GM19025 (cell line): ENCODE results near the gene RNU7-1.

Source experiments
- ATAC-seq: cut with Tn5 transposase; IDR thresholded peaks from one replicate; pipeline ENCODE4 v1.9.1; 2021; ENCODE audit warnings: mild to moderate bottlenecking, low read depth, moderate library complexity; ENCODE audit not compliant: unreplicated experiment

RNU7-1 gene

DNA sequence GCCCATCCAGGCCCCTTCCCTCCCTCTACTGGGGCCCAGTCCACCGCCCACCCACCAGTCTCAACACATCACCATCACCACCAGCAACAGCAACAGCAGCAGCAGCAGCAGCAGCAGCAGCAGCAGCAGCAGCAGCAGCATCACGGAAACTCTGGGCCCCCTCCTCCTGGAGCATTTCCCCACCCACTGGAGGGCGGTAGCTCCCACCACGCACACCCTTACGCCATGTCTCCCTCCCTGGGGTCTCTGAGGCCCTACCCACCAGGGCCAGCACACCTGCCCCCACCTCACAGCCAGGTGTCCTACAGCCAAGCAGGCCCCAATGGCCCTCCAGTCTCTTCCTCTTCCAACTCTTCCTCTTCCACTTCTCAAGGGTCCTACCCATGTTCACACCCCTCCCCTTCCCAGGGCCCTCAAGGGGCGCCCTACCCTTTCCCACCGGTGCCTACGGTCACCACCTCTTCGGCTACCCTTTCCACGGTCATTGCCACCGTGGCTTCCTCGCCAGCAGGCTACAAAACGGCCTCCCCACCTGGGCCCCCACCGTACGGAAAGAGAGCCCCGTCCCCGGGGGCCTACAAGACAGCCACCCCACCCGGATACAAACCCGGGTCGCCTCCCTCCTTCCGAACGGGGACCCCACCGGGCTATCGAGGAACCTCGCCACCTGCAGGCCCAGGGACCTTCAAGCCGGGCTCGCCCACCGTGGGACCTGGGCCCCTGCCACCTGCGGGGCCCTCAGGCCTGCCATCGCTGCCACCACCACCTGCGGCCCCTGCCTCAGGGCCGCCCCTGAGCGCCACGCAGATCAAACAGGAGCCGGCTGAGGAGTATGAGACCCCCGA lies 6.8 kb upstream of the RNU7-1 start:
- no peak for ATAC-seq

DNA sequence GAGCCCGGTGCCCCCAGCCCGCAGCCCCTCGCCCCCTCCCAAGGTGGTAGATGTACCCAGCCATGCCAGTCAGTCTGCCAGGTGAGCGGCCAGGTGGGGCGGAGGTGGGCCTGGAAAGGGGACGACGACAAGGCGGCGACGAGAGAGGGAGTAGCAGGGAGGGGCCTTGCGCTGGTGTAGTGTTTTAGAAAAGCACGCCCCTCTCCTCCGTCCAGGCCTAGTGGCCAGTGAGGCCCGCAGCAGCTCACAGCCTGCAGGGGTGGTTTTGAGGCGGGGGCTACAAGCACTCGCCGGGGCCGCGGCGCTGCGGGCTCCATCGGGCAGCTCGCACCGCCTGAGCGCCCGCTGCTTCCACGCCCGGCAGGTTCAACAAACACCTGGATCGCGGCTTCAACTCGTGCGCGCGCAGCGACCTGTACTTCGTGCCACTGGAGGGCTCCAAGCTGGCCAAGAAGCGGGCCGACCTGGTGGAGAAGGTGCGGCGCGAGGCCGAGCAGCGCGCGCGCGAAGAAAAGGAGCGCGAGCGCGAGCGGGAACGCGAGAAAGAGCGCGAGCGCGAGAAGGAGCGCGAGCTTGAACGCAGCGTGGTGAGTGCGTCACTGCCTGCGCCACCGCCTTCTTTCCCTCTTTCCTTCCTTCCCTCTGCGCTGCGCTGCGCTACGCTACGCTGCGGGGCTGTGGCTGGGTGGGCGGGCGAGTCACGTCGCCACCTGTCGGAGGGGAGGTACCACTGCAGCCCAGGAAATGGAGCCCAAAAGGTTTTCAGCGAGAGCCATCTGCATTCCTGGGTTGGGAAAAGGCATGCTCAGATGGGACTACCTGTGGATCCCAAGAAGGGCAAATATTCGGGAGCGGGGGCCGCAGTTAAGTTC lies 5.9 kb upstream of the RNU7-1 start:
- peak; percentile 96 for ATAC-seq

DNA sequence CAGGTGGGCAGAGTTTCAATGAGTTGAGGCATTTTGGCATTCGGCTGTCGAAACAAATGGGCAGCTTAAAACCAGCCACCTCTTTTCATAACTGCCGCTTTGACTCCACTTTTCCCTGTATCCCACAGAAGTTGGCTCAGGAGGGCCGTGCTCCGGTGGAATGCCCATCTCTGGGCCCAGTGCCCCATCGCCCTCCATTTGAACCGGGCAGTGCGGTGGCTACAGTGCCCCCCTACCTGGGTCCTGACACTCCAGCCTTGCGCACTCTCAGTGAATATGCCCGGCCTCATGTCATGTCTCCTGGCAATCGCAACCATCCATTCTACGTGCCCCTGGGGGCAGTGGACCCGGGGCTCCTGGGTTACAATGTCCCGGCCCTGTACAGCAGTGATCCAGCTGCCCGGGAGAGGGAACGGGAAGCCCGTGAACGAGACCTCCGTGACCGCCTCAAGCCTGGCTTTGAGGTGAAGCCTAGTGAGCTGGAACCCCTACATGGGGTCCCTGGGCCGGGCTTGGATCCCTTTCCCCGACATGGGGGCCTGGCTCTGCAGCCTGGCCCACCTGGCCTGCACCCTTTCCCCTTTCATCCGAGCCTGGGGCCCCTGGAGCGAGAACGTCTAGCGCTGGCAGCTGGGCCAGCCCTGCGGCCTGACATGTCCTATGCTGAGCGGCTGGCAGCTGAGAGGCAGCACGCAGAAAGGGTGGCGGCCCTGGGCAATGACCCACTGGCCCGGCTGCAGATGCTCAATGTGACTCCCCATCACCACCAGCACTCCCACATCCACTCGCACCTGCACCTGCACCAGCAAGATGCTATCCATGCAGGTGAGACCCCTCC lies 5.0 kb upstream of the RNU7-1 start:
- no peak for ATAC-seq

DNA sequence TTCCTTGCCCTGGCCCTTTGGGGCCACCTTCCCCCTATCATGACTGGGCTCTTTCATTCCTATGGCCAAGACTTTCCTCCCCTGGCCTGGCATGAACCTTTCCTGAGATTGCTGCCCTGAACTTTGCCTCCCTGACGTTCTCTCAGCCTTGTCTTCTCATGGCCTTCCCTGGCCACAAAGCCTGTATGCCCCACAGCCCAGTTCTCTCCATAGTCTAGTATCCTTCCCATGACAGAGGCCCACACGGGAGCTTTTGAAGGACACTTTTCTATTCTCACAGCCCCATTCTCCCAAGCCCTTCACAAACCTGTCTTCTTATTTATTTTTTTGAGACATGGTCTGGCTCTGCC lies 4.5 kb upstream of the RNU7-1 start:
- ATAC-seq: no peak

DNA sequence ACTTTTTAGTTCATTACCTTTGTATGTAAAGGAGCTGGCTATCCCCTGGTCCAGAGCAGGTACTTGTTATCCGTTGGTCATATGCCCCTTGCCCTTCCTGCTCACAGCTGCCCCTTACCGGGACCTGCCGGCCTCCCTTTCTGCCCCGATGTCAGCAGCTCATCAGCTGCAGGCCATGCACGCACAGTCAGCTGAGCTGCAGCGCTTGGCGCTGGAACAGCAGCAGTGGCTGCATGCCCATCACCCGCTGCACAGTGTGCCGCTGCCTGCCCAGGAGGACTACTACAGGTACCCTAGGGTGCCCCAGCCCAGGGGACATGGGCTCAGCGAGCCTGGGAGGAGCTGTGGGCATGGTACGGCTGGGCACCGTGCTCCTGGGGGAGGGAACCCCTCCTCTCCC lies 2.3 kb upstream of the RNU7-1 start:
- ATAC-seq: no peak

DNA sequence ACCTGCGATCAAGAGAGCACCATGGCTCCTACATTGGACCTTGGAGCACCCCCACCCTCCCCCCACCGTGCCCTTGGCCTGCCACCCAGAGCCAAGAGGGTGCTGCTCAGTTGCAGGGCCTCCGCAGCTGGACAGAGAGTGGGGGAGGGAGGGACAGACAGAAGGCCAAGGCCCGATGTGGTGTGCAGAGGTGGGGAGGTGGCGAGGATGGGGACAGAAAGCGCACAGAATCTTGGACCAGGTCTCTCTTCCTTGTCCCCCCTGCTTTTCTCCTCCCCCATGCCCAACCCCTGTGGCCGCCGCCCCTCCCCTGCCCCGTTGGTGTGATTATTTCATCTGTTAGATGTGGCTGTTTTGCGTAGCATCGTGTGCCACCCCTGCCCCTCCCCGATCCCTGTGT lies 1.8 kb upstream of the RNU7-1 start:
- no peak for ATAC-seq

DNA sequence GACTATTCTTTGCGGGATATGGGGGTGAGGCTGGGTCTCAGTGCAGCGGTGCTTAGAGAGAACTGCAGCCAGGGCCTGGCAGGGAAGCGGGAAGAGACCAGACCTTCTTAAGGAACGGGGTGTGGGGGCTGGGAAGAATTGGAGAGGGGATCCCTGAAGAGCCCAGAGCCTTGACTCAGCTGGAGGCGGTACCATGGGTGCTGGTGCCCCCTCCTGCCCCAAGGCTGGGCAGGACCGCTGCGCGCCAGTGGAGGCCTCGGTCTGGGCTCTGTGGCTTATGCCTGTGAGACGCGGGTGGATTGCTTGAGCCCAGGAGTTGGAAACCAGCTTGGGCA lies 1.3 kb upstream of the RNU7-1 start:
- no peak for ATAC-seq

DNA sequence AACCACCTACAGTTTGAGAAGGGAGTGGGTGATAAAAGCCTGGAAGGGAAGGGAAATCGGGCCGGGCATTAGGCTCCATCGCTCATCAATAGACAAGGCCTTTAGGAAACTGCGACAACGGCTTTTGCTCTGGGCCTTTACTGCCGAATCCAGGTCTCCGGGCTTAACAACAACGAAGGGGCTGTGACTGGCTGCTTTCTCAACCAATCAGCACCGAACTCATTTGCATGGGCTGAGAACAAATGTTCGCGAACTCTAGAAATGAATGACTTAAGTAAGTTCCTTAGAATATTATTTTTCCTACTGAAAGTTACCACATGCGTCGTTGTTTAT lies 261 bp upstream of the RNU7-1 start:
- ATAC-seq: peak; percentile 12

DNA sequence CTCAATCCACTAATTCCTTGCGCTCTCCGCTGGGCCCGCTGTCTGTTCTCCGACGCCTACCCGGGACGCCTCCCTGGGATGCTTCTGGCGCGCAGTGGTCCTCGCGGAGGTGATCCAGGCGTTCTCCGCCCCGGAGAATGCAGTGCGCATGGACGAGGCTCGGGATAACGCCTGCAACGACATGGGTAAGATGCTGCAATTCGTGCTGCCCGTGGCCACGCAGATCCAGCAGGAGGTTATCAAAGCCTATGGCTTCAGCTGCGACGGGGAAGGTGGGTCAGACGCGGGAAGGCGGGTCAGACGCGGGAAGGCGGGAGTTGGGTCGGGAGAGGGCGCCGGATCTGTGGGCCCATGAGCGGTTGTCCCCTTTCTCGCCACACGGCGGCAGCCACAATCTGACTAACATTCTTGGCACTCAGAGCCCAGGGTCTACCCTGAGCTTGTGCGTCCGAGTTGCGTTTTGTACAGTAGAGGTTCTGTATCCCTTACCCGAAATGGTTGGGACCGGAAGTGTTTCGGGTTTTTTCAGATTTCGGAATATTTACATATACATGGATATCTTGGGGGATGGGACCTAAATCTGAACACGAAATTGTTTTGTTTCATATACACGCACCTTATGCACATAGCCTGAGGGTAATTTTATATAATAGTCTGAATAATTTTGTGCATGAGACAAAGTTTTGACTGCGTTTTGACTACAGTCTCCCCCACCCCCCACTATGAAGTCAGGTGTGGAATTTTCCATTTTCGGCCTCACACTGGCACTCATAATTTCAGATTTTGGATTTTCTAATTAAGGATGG lies 968 bp downstream of the RNU7-1 start:
- peak; percentile 25 for ATAC-seq

DNA sequence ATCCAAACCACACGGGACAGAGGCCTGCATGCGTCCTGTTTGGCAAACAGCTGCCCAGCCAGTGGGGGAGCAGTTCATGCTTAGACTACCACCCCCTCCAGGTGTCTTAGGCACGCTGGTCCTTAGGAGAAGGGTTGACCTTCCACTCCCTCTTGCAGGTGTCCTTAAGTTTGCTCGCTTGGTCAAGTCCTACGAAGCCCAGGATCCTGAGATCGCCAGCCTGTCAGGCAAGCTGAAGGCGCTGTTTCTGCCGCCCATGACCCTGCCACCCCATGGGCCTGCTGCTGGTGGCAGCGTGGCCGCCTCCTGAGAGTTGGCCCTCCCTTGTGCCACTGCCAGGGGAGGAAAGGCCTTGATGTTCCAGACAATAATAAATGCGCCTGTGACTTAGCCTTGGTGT lies 2.0 kb downstream of the RNU7-1 start:
- ATAC-seq: no peak

DNA sequence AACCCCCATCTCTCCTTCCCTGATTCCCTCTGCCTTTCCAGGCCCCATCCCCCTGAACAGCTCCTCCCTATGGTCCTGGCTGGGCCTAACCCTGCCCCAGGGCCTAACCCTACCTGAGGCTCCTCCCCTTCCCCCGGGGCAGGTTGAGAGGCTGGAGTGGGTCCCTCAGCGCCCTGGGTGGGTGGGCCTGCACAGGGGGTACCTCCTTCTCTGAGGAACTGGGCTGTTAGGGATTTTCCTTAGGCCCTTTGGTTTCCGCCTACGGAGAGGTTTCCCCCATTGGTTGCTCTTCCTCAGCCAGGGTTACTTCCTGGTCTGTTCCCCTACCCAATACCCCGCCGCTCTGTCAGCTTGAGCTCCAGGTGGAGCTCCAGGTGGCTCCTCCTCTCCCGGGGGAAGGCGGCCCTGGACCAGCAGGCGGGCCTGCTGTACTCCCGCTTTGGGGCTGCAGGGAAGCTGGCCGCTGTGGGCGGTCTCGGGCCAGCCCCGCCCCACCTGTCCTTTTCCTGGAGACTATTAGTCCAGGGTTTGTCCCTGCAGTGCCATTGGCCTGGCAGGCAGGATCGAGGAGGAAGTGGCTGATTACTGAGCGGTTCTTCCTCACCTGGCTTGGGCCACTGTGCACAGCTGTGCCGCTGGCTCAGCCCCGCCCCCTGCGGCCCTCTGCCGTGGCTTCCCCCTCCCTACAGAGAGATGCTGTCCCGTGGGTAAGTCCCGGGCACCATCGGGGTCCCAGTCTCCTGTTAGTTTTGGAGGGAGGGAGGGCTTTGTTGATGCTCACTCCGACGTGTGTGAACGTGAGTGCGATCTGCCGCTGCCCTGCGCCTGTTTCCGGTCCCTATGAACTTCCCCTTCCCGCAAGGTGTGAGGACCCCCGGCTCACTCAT lies 2.7 kb downstream of the RNU7-1 start:
- peak; percentile 26 for ATAC-seq

DNA sequence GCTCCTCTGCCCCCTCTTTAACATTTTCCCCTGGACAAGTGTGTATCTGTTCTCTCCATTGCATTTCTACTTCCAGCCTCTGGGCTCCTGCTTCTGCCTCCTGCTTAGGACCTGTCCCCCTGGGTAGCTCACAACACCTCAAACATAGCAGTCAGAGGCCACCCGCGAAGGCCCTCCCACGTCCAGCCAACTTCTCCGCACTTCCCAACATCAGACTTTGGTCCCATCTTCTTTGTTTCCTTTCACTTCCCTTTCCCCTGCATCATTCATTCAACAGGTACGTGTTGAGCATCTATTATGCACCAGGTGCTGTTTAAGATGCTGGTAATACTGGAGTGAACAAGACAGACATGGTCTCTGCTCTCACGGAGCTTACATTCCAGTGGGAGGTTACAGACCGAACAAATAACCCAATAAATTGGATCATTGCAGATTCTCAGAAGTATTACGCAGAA lies 3.3 kb downstream of the RNU7-1 start:
- ATAC-seq: no peak

DNA sequence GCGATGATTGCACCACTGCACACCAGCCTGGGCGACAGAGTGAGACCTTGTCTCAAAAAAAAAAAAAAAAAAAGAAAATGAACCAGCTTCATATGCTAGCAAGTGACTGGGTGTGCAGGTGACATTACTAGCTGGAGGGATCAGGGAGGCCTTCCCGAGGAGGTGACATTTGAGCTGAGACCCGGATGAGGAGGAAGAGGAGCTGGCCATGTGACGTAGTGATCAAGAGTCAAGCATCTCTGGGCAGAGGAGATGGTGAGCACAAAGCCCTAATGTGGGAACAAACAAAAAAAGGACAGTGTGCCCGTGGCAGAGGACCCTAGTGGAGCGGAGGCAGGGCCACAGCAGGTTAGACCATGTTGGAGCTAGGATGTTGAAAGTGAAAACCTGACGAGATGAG lies 4.0 kb downstream of the RNU7-1 start:
- ATAC-seq: no peak

DNA sequence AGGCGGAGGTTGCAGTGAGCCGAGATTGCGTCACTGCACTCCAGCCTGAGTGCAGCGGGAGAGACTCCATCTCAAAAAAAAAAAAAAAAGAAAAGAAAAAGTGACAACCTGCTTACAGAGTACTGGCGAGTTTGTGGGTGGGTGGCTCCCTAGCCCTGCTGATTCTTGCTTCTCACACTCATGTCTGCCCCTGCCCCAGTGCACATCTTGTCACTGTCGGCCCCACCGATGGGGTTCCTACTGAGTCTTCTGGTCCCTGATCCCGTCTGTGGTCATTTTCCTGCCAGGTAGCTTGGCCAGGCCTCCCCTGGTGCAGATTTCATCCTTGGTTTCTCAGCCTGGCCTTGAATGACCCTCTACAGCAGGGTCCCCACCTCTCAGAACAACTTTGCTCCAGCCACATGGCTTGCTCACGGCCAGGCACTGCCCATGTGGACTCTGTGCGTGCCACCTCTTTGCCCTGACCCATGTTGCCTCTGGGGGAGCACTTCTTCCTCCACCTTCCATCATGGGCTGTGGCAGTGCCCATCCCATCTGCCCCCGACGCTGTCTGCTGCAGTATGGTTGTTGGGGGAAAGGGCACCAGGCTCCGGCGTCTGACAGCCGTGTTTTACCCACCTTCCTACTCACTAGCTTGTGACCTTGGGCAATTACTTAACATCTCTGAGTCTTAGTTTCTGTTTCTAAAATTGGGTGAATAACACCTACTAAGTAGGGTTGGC lies 5.4 kb downstream of the RNU7-1 start:
- ATAC-seq: no peak

DNA sequence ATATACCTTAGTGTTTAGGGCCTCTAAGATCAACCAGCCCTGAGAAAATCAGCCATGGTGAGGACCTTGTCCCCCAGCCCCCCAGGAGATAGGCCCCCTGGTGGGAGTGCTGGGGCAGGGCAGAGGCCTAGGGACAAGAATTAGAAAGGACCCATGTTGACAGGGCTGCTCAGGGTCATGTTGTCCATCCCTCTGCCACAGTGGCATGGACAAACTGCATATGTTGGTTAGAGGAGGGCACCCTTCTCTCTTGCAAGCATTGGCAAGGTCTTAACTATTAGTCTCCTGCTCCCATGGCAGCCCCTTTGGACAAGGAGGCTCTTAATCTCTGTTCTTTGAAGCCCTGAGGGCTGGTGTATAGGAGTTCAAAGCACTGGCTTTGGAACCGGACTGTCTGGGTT lies 6.8 kb downstream of the RNU7-1 start:
- no peak for ATAC-seq

DNA sequence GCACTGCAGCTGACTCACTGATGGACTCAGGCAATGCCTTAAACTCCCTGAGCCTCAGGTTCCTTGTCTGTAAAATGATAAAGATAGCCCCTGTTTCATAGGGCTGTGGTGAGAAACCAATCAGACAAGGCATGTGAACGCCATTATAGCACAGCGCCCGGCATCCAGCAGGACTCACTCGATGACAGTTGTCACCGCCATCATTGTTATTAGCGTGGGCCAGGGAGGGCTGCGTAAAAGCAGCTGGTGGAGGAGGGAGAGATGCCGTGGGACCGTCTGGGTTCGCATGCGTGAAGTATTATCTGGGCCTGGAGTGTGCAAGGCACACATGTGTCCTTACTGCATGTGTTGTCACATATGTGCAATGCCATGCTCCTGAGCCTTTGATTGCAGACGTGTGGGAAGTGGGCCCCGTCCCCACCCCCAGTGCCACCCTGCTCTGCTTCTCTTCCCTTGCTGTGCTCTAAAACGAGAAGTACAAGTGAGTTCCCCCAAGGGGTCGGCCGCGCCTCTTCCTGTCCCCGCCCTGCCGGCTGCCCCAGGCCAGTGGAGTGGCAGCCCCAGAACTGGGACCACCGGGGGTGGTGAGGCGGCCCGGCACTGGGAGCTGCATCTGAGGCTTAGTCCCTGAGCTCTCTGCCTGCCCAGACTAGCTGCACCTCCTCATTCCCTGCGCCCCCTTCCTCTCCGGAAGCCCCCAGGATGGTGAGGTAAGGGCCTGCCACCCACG lies 7.4 kb downstream of the RNU7-1 start, which contains the start of gene PTPN6:
Gene PTPN6 (plus strand): TSS at position 546 of the 730 bp plus-strand sequence. CDS start 157 bp downstream, at position 703.
- ATAC-seq: peak; percentile 18

DNA sequence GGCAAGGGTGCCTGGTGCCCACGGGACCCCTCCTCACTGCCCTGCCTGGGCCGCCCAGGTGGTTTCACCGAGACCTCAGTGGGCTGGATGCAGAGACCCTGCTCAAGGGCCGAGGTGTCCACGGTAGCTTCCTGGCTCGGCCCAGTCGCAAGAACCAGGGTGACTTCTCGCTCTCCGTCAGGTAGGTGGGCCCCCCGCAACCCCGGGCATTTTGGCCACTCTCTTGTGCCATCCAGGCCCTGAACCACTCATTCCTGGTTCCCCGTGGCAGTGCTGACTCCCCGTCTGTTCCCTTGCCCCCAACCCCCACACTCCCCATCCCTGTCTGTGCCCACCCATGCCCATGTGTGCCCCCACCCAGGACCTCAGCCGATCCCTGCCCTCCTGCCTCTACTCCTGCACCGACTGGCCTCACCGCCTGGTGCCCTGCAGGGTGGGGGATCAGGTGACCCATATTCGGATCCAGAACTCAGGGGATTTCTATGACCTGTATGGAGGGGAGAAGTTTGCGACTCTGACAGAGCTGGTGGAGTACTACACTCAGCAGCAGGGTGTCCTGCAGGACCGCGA lies 8.0 kb downstream of the RNU7-1 start:
- ATAC-seq: no peak
